ENCODE results near the gene HOXD9. TPM values are rescaled to one million over a fixed set of nuclear protein-coding genes. Genes with fewer than 3 reads are reported as not detected.

The HOXD9 gene
- total and polyA plus RNA-seq, 8 donors, result 0.29 to 1.7 (median 0.95) TPM

- no peaks in the 10 kb centered on the region for H3K36me3 ChIP-seq
- H3K27me3 ChIP-seq, result peaks cover 99 to 100% of the 10 kb centered on the region in 2 donors
- TF ChIP-seq CTCF (IDR thresholded peaks at IDR 0.05), result no peak
- ATAC-seq (no peak), DNase-seq (no peak)
- H3K4me1 ChIP-seq, result peaks cover 3 to 30% of the 10 kb centered on the region in 2 donors
- no peak overlapping the region for H3K27ac ChIP-seq
- H3K9me3 ChIP-seq, result no peaks in the 10 kb centered on the region
- peak overlapping the region in 1 of 2 donors; percentile 34 for H3K4me3 ChIP-seq
- intact Hi-C loops (cut with DNase I), result loop anchor here in 1 of 2 donors (10.0 kb wide), 1 partner anchor 412 kb away; no protein-coding TSS in a partner anchor
Observed at GRCh38 chr2:176096243-176096985, 26.1 kb upstream of the HOXD9 start.

DNA sequence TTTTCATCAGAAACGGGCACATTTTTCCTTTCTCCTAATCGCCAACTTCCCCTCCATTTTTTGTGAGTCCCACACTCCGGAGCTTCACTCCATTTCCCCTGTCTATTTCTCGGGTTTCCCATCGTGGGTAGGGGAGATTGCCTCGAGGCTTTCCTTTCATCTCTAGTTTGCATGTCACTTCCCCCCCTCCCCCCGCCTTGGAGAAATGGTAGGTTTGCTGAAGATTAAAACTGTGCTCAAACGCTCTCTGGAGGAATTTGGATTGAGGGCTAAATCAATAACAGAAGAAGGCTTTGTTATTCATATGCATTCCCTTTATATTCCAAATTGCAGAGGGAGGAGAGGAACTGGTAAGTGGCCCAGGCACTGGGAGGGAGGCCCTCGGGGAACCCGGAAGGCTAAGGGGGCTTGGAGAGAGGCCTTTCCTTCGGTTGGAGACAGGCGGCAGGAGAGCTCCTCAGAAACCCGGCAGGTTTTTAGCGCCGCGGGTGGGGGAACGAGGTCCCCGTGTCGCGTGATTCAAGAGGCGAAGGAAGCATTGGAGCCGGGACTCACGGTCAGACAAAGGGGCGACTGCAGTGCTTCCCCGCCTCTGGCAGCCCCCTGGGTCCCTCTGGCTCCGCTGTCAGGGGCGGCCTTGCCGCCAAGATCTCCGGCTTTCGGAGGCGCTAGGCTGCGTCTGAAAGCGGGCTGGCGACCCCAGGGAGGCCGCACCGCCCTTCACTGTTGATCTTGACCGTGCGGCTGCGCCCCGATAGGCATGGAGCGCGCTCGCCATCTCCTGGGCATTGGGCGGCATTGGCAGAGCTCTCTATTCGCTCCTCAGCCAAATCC, 25.3 kb upstream of the HOXD9 start:
- Histone ChIP-seq H3K27ac (no peak overlapping the region), H3K4me3 (peak overlapping the region; percentile 3 to 34), H3K9me3 (no peaks in the 10 kb centered on the region), H3K36me3 (no peaks in the 10 kb centered on the region), H3K27me3 (peaks cover 99 to 100% of the 10 kb centered on the region in 2 donors), H3K4me1 (peaks cover 3 to 30% of the 10 kb centered on the region in 2 donors)
- peak; percentile 67 to 75 for TF ChIP-seq CTCF (IDR thresholded peaks at IDR 0.05)
- DNase-seq (peak in 3 of 4 donors; percentile 56 to 86 (median 80)), ATAC-seq (peak; percentile 97)
- intact Hi-C loops (cut with DNase I), result loop anchor here in 1 of 2 donors (10.0 kb wide), 1 partner anchor 412 kb away; no protein-coding TSS in a partner anchor

- H3K4me1 ChIP-seq, result peaks cover 3 to 24% of the 10 kb centered on the region in 2 donors
- intact Hi-C loops (cut with DNase I), result loop anchor here in 1 of 2 donors (10.0 kb wide), 1 partner anchor 413 kb away; no protein-coding TSS in a partner anchor
- ATAC-seq, result no peak
Observed at GRCh38 chr2:176097820-176098365, 24.6 kb upstream of the HOXD9 start.

DNA sequence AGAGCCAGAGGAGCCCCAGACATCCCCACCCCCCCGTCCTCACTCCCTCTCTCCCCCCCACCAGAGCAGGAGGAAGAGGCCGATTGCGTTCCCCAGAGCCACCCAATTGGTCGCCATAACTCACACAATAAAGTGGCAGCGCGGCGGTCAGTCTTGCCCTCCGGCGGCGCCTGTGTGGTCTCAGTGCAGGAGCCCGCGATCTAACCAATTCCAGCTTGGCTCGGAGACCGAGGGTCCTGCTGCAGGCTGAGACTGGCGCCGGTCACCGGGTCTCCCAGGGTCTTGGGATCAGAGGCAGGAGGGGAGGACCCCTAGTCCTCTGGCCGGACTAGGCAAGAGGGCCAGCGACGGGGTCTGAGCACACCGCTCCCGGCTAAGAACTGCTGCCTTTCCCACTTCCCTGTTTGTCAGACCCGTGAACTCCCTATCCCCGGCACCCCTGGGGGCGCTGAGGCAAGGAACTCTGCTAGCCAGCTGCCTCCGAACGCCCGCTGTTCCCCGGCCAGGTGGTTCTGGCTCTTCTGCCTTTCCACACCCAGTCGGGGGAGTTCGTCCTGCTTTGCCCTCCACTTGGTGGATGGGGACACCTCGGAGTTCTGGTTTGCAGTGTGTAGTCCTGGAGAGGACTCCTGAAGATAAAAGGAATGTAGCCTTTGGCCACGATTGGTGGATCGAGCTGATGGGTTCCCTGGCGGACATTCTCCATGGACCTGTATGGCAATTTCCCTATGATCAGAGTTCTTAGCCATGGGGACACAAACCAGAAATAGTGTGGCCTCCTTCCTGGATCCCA, 24.0 kb upstream of the HOXD9 start:
- DNase-seq, result peak in 1 of 4 donors; percentile 71
- H3K27me3 ChIP-seq, result peaks cover 99 to 100% of the 10 kb centered on the region in 2 donors
- H3K9me3 ChIP-seq, result no peaks in the 10 kb centered on the region
- no peak for ATAC-seq
- H3K4me1 ChIP-seq, result peaks cover 3 to 17% of the 10 kb centered on the region in 2 donors
- H3K27ac ChIP-seq, result no peak overlapping the region
- H3K4me3 ChIP-seq, result no peak overlapping the region
- TF ChIP-seq CTCF (IDR thresholded peaks at IDR 0.05), result no peak
- H3K36me3 ChIP-seq, result no peaks in the 10 kb centered on the region
- intact Hi-C loops (cut with DNase I), result loop anchor here in 1 of 2 donors (10.0 kb wide), 1 partner anchor 414 kb away; no protein-coding TSS in a partner anchor

More at GRCh38 chr2:176097820-176098365, 24.6 kb upstream of the HOXD9 start:
- Histone ChIP-seq H3K36me3 (no peaks in the 10 kb centered on the region), H3K27ac (no peak overlapping the region), H3K9me3 (no peaks in the 10 kb centered on the region), H3K4me3 (peak overlapping the region in 1 of 2 donors; percentile 34), H3K27me3 (peaks cover 99 to 100% of the 10 kb centered on the region in 2 donors)
- no peak for DNase-seq
- no peak for TF ChIP-seq CTCF (IDR thresholded peaks at IDR 0.05)
